Fibroblast of the aortic adventitia (primary cell): ENCODE measurements around the gene TRRAP. TPM values are rescaled to one million over a fixed set of nuclear protein-coding genes. Genes with fewer than 3 reads are reported as not detected.

Experiments used
- DNase-seq: peaks from one replicate; pipeline ENCODE4 v3.0.0-alpha.2; 2010; ENCODE audit warnings: low read depth
- H3K4me3 ChIP-seq: 2 replicates; pipeline ENCODE4 v1.5.1; 2011; ENCODE audit warnings: low read depth, mild to moderate bottlenecking, control low read depth, low read length, moderate library complexity
- CTCF ChIP-seq: IDR thresholded peaks from 2 replicates; pipeline ENCODE4 v1.5.1; 2011; ENCODE audit warnings: mild to moderate bottlenecking, low read length, control low read depth, inconsistent platforms; ENCODE audit not compliant: insufficient read depth
- total RNA-seq: library from RNA; depleted of rRNA; stranded (reverse); fragments of >200 nt; gene quantifications from 2 replicates; pipeline ENCODE4 v1.2.3, GENCODE V29; 2012; ENCODE audit warnings: low replicate concordance

TRRAP gene
- total RNA-seq, 1 donor: 17.4 TPM

DNA sequence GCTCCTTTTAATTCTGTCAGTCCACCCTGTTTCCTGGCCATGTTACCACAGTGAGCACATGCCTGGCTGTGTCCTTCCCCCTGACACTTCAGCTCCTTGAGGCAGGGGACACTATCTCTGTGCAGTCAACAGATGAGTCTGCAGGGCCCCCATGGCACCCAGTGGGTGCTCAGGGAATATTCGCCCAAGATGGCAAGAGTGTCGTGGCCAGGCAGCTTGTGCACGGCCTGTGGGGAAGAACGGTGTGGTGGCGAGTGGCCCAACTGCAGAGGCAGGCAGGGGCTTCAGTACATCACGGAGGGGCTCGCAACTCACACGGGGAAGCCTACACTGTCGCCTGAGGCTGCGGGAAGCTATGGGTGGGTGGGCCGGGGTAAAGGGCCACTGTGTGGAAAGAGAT, 91.1 kb downstream of the TRRAP start:
- no peak overlapping the region for H3K4me3 ChIP-seq
- TF ChIP-seq CTCF: no peak
- no peak for DNase-seq

DNA sequence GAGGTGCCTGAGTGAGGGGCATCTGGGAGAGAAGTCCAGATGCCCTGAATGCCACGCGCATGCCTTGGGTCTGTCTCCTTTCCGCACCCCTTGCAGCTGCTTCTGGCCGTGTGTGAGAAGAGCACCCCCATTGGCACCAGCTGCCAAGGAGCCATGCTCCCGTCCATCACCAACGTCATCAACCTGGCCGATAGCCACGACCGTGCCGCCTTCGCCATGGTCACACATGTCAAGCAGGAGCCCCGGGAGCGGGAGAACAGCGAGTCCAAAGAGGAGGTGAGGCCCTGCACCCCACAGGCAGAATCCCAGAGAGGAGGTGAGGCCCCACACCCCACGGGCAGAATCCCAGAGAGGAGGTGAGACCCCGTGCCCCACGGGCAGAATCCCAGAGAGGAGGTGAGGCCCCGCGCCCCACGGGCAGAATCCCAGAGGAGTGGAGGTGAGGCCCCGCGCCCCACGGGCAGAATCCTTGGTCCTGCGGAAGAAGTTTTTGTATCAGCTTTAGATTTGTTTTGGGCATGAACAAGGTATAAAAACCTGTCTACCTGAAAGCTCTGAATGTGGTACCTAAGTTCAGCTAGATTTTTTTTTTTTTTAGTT, 91.8 kb downstream of the TRRAP start:
- TF ChIP-seq CTCF: no peak
- no peak overlapping the region for H3K4me3 ChIP-seq
- no peak for DNase-seq

- H3K4me3 ChIP-seq: no peak overlapping the region
- no peak for DNase-seq
- TF ChIP-seq CTCF: no peak
Observed at GRCh38 chr7:98970805-98971204, 92.5 kb downstream of the TRRAP start.

GRCh38 chr7:98974205-98974604, 95.9 kb downstream of the TRRAP start:
- no peak overlapping the region for H3K4me3 ChIP-seq
- no peak for TF ChIP-seq CTCF

GRCh38 chr7:98974906-98975816, 96.8 kb downstream of the TRRAP start:
- H3K4me3 ChIP-seq: no peak overlapping the region
- no peak for DNase-seq
- no peak for TF ChIP-seq CTCF

More at GRCh38 chr7:98974205-98974604, 95.9 kb downstream of the TRRAP start:
- DNase-seq: no peak

GRCh38 chr7:98976396-98977185, 98.3 kb downstream of the TRRAP start:
- H3K4me3 ChIP-seq: no peak overlapping the region
- DNase-seq: no peak
- TF ChIP-seq CTCF: no peak
